Kidney (tissue), 14 donors: ENCODE measurements around the gene LYPD3. TPM values are rescaled to one million over a fixed set of nuclear protein-coding genes. Genes with fewer than 3 reads are reported as not detected.

Experiments
- DNase-seq, 5 donors: peaks; one replicate each; pipeline ENCODE4 v3.0.0-alpha.2; 2013 to 2020
- FAIRE-seq: peaks from 2 replicates; lab custom pipeline; 2012; peaks lifted over from hg19 to GRCh38; lab: Jason Lieb, UNC
- H3K27ac ChIP-seq, 2 donors: one replicate each; pipeline ENCODE4 v1.7.0; 2013; ENCODE audit warnings: low read depth in 2 of 2, low read length in 2 of 2, inconsistent platforms in 1 of 2
- H3K27me3 ChIP-seq: one replicate; pipeline ENCODE4 v1.7.1; 2013; ENCODE audit warnings: low read length, inconsistent platforms; ENCODE audit not compliant: control insufficient read depth, insufficient read depth
- H3K36me3 ChIP-seq, 3 donors: one replicate each; pipeline versions ENCODE4 v1.7.0 to v1.7.1; 2013; ENCODE audit warnings: low read length in 3 of 3, control low read depth in 1 of 3, inconsistent platforms in 1 of 3; ENCODE audit not compliant: insufficient read depth in 3 of 3, control insufficient read depth in 2 of 3
- H3K4me1 ChIP-seq, 3 donors: one replicate each; pipeline versions ENCODE4 v1.7.0 to v1.7.1; 2013; ENCODE audit warnings: low read length in 3 of 3, inconsistent platforms in 1 of 3, low read depth in 1 of 3; ENCODE audit not compliant: control insufficient read depth in 2 of 3, insufficient read depth in 2 of 3
- H3K4me3 ChIP-seq, 3 donors: one replicate each; pipeline versions ENCODE4 v1.7.0 to v1.8.1; 2013; ENCODE audit warnings: low read length in 3 of 3, control low read depth in 1 of 3, inconsistent platforms in 1 of 3
- H3K9ac ChIP-seq, 3 donors: one replicate each; pipeline versions ENCODE4 v1.7.0 to v1.7.1; 2013; ENCODE audit warnings: low read length in 3 of 3, control low read depth in 1 of 3, inconsistent platforms in 1 of 3
- H3K9me3 ChIP-seq, 3 donors: one replicate each; pipeline versions ENCODE4 v1.7.0 to v1.7.1; 2013; ENCODE audit warnings: low read length in 3 of 3, control low read depth in 1 of 3, inconsistent platforms in 1 of 3; ENCODE audit not compliant: control insufficient read depth in 2 of 3, insufficient read depth in 1 of 3
- CTCF ChIP-seq: IDR thresholded peaks from 3 replicates; pipeline ENCODE4 v1.5.1; 2012; ENCODE audit warnings: mild to moderate bottlenecking, moderate library complexity, borderline replicate concordance; ENCODE audit not compliant: insufficient read depth; ENCODE audit errors: extremely low read depth
- intact Hi-C: fragments of 100-400 bp; cut with DNase I; formaldehyde crosslinking; loops from one replicate; pipeline ENCODE4 v1.11.1; 2022
- polyA plus RNA-seq: library from polyadenylated mRNA; stranded (reverse); fragments of 350-450 nt; fragmentation: Illumina TruSeq; extraction: RNeasy Lipid Tissue Mini Kit (QIAGEN cat#74804); gene quantifications from one replicate; pipeline ENCODE4 v1.2.3, GENCODE V29; 2014; ENCODE audit warnings: low read depth, low replicate concordance; ENCODE audit not compliant: insufficient read depth
- total RNA-seq: library from RNA; stranded (reverse); fragmentation: NEBNext Ultra II Directional; extraction: Animal tissue kit (Norgen Biotek cat#: 25700); gene quantifications from one replicate; pipeline ENCODE4 v1.2.1, GENCODE V29; 2021
- donor health status: control.
- donor health status: control.
- donor health status: control.
- donor health status: control.
- donor health status: control.
- donor health status: DM: yes; HTN: yes; CAD: no.
- donor health status: Normal renal cell carcinoma (clear cell type).

LYPD3 gene
- total and polyA plus RNA-seq, 2 donors from 2014 or later: 1.7 to 2.2 TPM

DNA sequence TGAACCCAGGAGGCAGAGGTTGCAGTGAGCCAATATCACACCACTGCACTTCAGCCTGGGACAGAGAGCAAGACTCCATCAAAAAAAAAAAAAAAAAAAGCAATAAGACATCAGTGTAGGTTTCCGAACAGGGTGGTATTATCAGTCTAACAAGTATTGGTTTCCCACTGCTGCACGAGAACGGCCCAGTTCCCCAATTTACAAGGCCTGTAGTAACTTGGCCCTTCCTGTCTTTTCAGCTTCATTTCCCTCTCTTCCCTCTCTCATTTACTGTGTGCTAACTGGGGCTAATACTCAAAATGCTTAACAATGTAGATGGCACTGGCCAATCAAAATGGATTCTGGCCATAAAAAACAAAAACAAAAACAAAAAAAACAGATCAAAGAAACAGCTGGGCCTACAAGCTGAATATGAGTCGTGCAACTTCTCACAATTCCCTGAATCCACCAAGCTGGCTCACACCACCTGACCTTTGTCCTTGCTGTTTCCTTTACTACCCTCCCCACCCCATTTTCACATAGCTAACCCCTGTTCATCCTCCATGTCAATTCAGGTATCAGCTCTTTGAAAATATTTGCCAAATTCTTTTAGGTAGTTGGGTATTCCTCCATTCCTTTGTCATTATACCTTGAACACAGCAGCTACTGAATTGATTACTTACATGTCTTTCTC lies 48.3 kb downstream of the LYPD3 start:
- intact Hi-C loops: no loop called here
- no peak overlapping the region for H3K27ac ChIP-seq
- no peak for FAIRE-seq

DNA sequence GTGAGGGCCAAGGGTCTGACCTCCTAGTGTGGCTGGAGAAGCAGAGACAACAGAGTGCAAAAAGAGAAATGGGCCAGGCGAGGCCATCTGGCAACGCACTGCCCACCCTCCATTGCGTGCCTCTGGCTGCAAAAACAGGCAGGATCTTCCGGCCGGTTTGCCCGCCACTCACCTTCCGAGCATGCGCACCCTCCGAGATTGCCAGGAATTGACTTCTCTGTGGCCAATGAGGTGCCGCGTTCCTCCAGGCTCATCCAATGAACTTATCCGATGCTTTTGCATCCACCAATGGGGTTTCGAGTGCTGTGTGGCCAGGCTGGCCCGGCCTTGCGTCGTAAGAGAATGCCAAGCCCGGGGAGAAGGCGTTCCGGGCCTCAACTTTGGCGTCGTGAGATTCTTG lies 50.9 kb downstream of the LYPD3 start, which contains the start of gene TEX101:
TEX101 (plus strand) TSS at position 337 of the 400 bp plus-strand sequence. CDS start 1,030 bp downstream, outside the sequence.
- Histone ChIP-seq H3K9me3 (no peaks in the 10 kb centered on the region), H3K27me3 (no peaks in the 10 kb centered on the region), H3K9ac (no peak within 1 kb of the TSS), H3K4me3 (no peak within 1 kb of the TSS), H3K36me3 (no peaks in the 10 kb centered on the region), H3K4me1 (no peaks in the 10 kb centered on the region), H3K27ac (no peak within 1 kb of the TSS)
- intact Hi-C loops: no loop called here
- TF ChIP-seq CTCF: no peak
- DNase-seq: no peak
- no peak for FAIRE-seq

More for the DNA sequence above, 48.3 kb downstream of the LYPD3 start:
- Histone ChIP-seq H3K9ac (no peak overlapping the region), H3K4me3 (no peak overlapping the region), H3K9me3 (no peaks in the 10 kb centered on the region), H3K27me3 (no peaks in the 10 kb centered on the region), H3K4me1 (no peaks in the 10 kb centered on the region), H3K36me3 (no peaks in the 10 kb centered on the region)
- no peak for TF ChIP-seq CTCF
- no peak for DNase-seq

DNA sequence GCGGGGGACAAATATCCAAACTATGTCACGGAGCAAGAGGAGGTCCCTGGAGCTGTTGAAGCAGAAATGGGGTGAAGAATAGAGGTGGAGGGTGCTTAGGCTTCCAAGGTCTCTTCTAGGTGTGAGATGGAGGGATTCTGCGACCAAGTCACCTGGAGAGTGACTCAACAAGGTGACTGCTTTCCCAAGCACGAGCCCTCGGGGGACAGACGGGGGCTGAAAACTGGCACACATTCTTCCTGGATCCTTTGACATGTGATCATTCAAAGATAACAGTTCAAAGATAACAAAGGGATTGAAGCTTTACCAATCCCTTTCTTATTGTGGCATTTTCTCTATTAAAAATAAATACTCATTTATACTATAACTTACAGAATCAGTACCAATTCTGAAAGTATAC lies 53.0 kb downstream of the LYPD3 start:
- H3K9me3 ChIP-seq: no peaks in the 10 kb centered on the region
- no peak overlapping the region for H3K27ac ChIP-seq
- DNase-seq: no peak
- intact Hi-C loops: no loop called here
- no peak for FAIRE-seq
- H3K4me1 ChIP-seq: no peaks in the 10 kb centered on the region
- no peak overlapping the region for H3K9ac ChIP-seq
- no peaks in the 10 kb centered on the region for H3K27me3 ChIP-seq
- no peak overlapping the region for H3K4me3 ChIP-seq
- no peak for TF ChIP-seq CTCF
- H3K36me3 ChIP-seq: no peaks in the 10 kb centered on the region

Other genes starting within 250 kb of the LYPD3 start
- not detected for gene PSG9, start 196.1 kb downstream of the LYPD3 start, total RNA-seq
- not detected for gene PSG9, start 196.1 kb downstream of the LYPD3 start, polyA plus RNA-seq
- 0.66 TPM for gene CD177, start 111.9 kb downstream of the LYPD3 start, total RNA-seq
- 0.17 TPM for gene CD177, start 111.9 kb downstream of the LYPD3 start, polyA plus RNA-seq
- gene TEX101, start 50.7 kb downstream of the LYPD3 start, total RNA-seq: not detected
- not detected for gene TEX101, start 50.7 kb downstream of the LYPD3 start, polyA plus RNA-seq
- gene PHLDB3, start 39.1 kb upstream of the LYPD3 start, total RNA-seq: 10.8 TPM
- gene PHLDB3, start 39.1 kb upstream of the LYPD3 start, polyA plus RNA-seq: 8.2 TPM
- 61.3 TPM for gene ETHE1, start 61.6 kb upstream of the LYPD3 start, total RNA-seq
- 81.8 TPM for gene ETHE1, start 61.6 kb upstream of the LYPD3 start, polyA plus RNA-seq
- gene ZNF575, start 67.6 kb upstream of the LYPD3 start, total RNA-seq: 3.1 TPM
- gene ZNF575, start 67.6 kb upstream of the LYPD3 start, polyA plus RNA-seq: 2.8 TPM
- 24.5 TPM for gene XRCC1, start 109.9 kb upstream of the LYPD3 start, total RNA-seq
- gene XRCC1, start 109.9 kb upstream of the LYPD3 start, polyA plus RNA-seq: 19.3 TPM
- 14.8 TPM for gene PINLYP, start 110.2 kb upstream of the LYPD3 start, total RNA-seq
- gene PINLYP, start 110.2 kb upstream of the LYPD3 start, polyA plus RNA-seq: 41.8 TPM
- gene IRGQ, start 130.5 kb upstream of the LYPD3 start, total RNA-seq: 24.2 TPM
- gene IRGQ, start 130.5 kb upstream of the LYPD3 start, polyA plus RNA-seq: 9.5 TPM
- gene ZNF576, start 131.0 kb upstream of the LYPD3 start, total RNA-seq: 15.3 TPM
- gene ZNF576, start 131.0 kb upstream of the LYPD3 start, polyA plus RNA-seq: 25.6 TPM
- gene SRRM5, start 146.5 kb upstream of the LYPD3 start, total RNA-seq: 0.28 TPM
- gene SRRM5, start 146.5 kb upstream of the LYPD3 start, polyA plus RNA-seq: 0.22 TPM
- 44.3 TPM for gene ZNF428, start 154.0 kb upstream of the LYPD3 start, total RNA-seq
- 95.4 TPM for gene ZNF428, start 154.0 kb upstream of the LYPD3 start, polyA plus RNA-seq
- gene CADM4, start 174.2 kb upstream of the LYPD3 start, total RNA-seq: 25.3 TPM
- 47.0 TPM for gene CADM4, start 174.2 kb upstream of the LYPD3 start, polyA plus RNA-seq
- gene PLAUR, start 204.6 kb upstream of the LYPD3 start, total RNA-seq: 17.0 TPM
- gene PLAUR, start 204.6 kb upstream of the LYPD3 start, polyA plus RNA-seq: 3.9 TPM